ENCODE measurements around the gene ARHGAP44.

Gene ARHGAP44

GRCh38 chr17:12998461-12998860 lies 209.2 kb downstream of the ARHGAP44 start:
- DNase-seq, result no peak

- DNase-seq, result no peak
These were observed 209.6 kb downstream of the ARHGAP44 start for GRCh38 chr17:12998874-12999273.

- no peak for DNase-seq
These were observed 211.3 kb downstream of the ARHGAP44 start for GRCh38 chr17:13000561-13000960.

GRCh38 chr17:13001991-13002615 lies 212.8 kb downstream of the ARHGAP44 start:
- no peak for DNase-seq

GRCh38 chr17:13002761-13003453 lies 213.6 kb downstream of the ARHGAP44 start:
- DNase-seq, result peak; percentile 39

- no peak for DNase-seq
These were observed 214.2 kb downstream of the ARHGAP44 start for GRCh38 chr17:13003454-13003851.

- DNase-seq, result no peak
These were observed 214.6 kb downstream of the ARHGAP44 start for GRCh38 chr17:13003927-13004326.

- no peak for DNase-seq
These were observed 215.0 kb downstream of the ARHGAP44 start for GRCh38 chr17:13004336-13004735.

GRCh38 chr17:13005530-13005929 lies 216.2 kb downstream of the ARHGAP44 start:
- no peak for DNase-seq

GRCh38 chr17:13008461-13008860 lies 219.2 kb downstream of the ARHGAP44 start:
- DNase-seq, result no peak

GRCh38 chr17:13010959-13011358 lies 221.7 kb downstream of the ARHGAP44 start:
- no peak for DNase-seq

GRCh38 chr17:13014801-13015200 lies 225.5 kb downstream of the ARHGAP44 start:
- no peak for DNase-seq

- DNase-seq, result peak; percentile 25
These were observed 227.8 kb downstream of the ARHGAP44 start for GRCh38 chr17:13016881-13017654.

GRCh38 chr17:13017655-13018459 lies 228.6 kb downstream of the ARHGAP44 start, which contains the start of gene ELAC2:
Gene ELAC2, minus strand, starts transcription at chr17:13018027. Its CDS starts 80 bp downstream, at chr17:13017947.
- DNase-seq, result peak; percentile 97

GRCh38 chr17:13024016-13024415 lies 234.7 kb downstream of the ARHGAP44 start:
- no peak for DNase-seq

GRCh38 chr17:13024526-13025257 lies 235.4 kb downstream of the ARHGAP44 start:
- peak; percentile 65 for DNase-seq

GRCh38 chr17:13025258-13025627 lies 235.9 kb downstream of the ARHGAP44 start:
- no peak for DNase-seq

GRCh38 chr17:13025687-13026086 lies 236.4 kb downstream of the ARHGAP44 start:
- DNase-seq, result no peak

GRCh38 chr17:13027246-13027645 lies 237.9 kb downstream of the ARHGAP44 start:
- no peak for DNase-seq

- DNase-seq, result no peak
These were observed 240.0 kb downstream of the ARHGAP44 start for GRCh38 chr17:13029340-13029739.

- DNase-seq, result no peak
These were observed 240.8 kb downstream of the ARHGAP44 start for GRCh38 chr17:13030056-13030455.
